Measurements from ENCODE around the gene S100A6.
"Not testable (repeated sequence)": the region's sequence is repeated elsewhere in the genome, so short reads cannot be mapped to it uniquely, and the experiment has no call there.

GRCh38 chr1:153520137-153520691 is 15.6 kb downstream of the S100A6 start:
- TF ChIP-seq CTCF, POLR2AphosphoS5, POLR2A (IDR thresholded peaks at IDR 0.05): not testable (repeated sequence)

Data from breast epithelium (tissue), 3 donors.